ENCODE measurements around the gene CDCA5. TPM values are rescaled to one million over a fixed set of nuclear protein-coding genes. Genes with fewer than 3 reads are reported as not detected.

Gene CDCA5
- total RNA-seq, 1 experiment from 2014 or later, result 63.4 TPM

Other genes starting within 250 kb of the CDCA5 start
- 0.12 and 1.1 TPM in 2 replicates for gene CDC42BPG, start 239.4 kb downstream of the CDCA5 start, total RNA-seq (2014; rRNA removed; shearing (Covaris generic); ENCODE audit: low replicate concordance)
- 53.4 and 68.3 TPM in 2 replicates for gene EHD1, start 205.4 kb downstream of the CDCA5 start, total RNA-seq (2014; rRNA removed; shearing (Covaris generic); ENCODE audit: low replicate concordance)
- 4.8 and 11.1 TPM in 2 replicates for gene ATG2A, start 166.8 kb downstream of the CDCA5 start, total RNA-seq (2014; rRNA removed; shearing (Covaris generic); ENCODE audit: low replicate concordance)
- 13.2 and 16.0 TPM in 2 replicates for gene PPP2R5B, start 159.4 kb downstream of the CDCA5 start, total RNA-seq (2014; rRNA removed; shearing (Covaris generic); ENCODE audit: low replicate concordance)
- gene GPHA2, start 148.1 kb downstream of the CDCA5 start, total RNA-seq (2014; rRNA removed; shearing (Covaris generic); ENCODE audit: low replicate concordance), result not detected in 2 replicates
- gene MAJIN, start 111.9 kb downstream of the CDCA5 start, total RNA-seq (2014; rRNA removed; shearing (Covaris generic); ENCODE audit: low replicate concordance), result 0.38 TPM in 1 of 2 replicates, not detected in the other
- 2.3 TPM in 1 of 2 replicates, not detected in the other for gene BATF2, start 87.1 kb downstream of the CDCA5 start, total RNA-seq (2014; rRNA removed; shearing (Covaris generic); ENCODE audit: low replicate concordance)
- gene ARL2, start 69.9 kb downstream of the CDCA5 start, total RNA-seq (2014; rRNA removed; shearing (Covaris generic); ENCODE audit: low replicate concordance), result 118 and 140 TPM in 2 replicates
- 14.2 and 16.8 TPM in 2 replicates for gene SNX15, start 56.6 kb downstream of the CDCA5 start, total RNA-seq (2014; rRNA removed; shearing (Covaris generic); ENCODE audit: low replicate concordance)
- 63.6 and 72.7 TPM in 2 replicates for gene SAC3D1, start 42.8 kb downstream of the CDCA5 start, total RNA-seq (2014; rRNA removed; shearing (Covaris generic); ENCODE audit: low replicate concordance)
- gene NAALADL1, start 25.5 kb downstream of the CDCA5 start, total RNA-seq (2014; rRNA removed; shearing (Covaris generic); ENCODE audit: low replicate concordance), result 0.88 TPM in 1 of 2 replicates, not detected in the other
- gene ZFPL1, start 182 bp upstream of the CDCA5 start, total RNA-seq (2014; rRNA removed; shearing (Covaris generic); ENCODE audit: low replicate concordance), result 39.6 and 78.3 TPM in 2 replicates
- 115 and 146 TPM in 2 replicates for gene VPS51, start 12.2 kb upstream of the CDCA5 start, total RNA-seq (2014; rRNA removed; shearing (Covaris generic); ENCODE audit: low replicate concordance)
- gene TM7SF2, start 27.8 kb upstream of the CDCA5 start, total RNA-seq (2014; rRNA removed; shearing (Covaris generic); ENCODE audit: low replicate concordance), result 8.1 and 19.1 TPM in 2 replicates
- gene ZNHIT2, start 33.7 kb upstream of the CDCA5 start, total RNA-seq (2014; rRNA removed; shearing (Covaris generic); ENCODE audit: low replicate concordance), result 11.4 and 16.5 TPM in 2 replicates
- 139 and 153 TPM in 2 replicates for gene FAU, start 38.1 kb upstream of the CDCA5 start, total RNA-seq (2014; rRNA removed; shearing (Covaris generic); ENCODE audit: low replicate concordance)
- 66.7 and 84.9 TPM in 2 replicates for gene MRPL49, start 38.3 kb upstream of the CDCA5 start, total RNA-seq (2014; rRNA removed; shearing (Covaris generic); ENCODE audit: low replicate concordance)
- gene SYVN1, start 50.5 kb upstream of the CDCA5 start, total RNA-seq (2014; rRNA removed; shearing (Covaris generic); ENCODE audit: low replicate concordance), result 4.3 and 5.4 TPM in 2 replicates
- not detected in 2 replicates for gene SPDYC, start 86.2 kb upstream of the CDCA5 start, total RNA-seq (2014; rRNA removed; shearing (Covaris generic); ENCODE audit: low replicate concordance)
- gene CAPN1, start 97.9 kb upstream of the CDCA5 start, total RNA-seq (2014; rRNA removed; shearing (Covaris generic); ENCODE audit: low replicate concordance), result 67.8 and 128 TPM in 2 replicates
- gene POLA2, start 177.9 kb upstream of the CDCA5 start, total RNA-seq (2014; rRNA removed; shearing (Covaris generic); ENCODE audit: low replicate concordance), result 8.7 and 15.5 TPM in 2 replicates
- gene CDC42EP2, start 230.8 kb upstream of the CDCA5 start, total RNA-seq (2014; rRNA removed; shearing (Covaris generic); ENCODE audit: low replicate concordance), result 4.6 TPM in 1 of 2 replicates, not detected in the other
- gene DPF2, start 249.8 kb upstream of the CDCA5 start, total RNA-seq (2014; rRNA removed; shearing (Covaris generic); ENCODE audit: low replicate concordance), result 29.8 and 61.4 TPM in 2 replicates